GM18498 (cell line): ENCODE data around the gene BTBD2.
"Not testable (repeated sequence)": the region's sequence is repeated elsewhere in the genome, so short reads cannot be mapped to it uniquely, and the experiment has no call there.

Experiments used
- ATAC-seq: cut with Tn5 transposase; IDR thresholded peaks from one replicate; pipeline ENCODE4 v1.9.1; 2021; ENCODE audit warnings: mild to moderate bottlenecking, moderate library complexity; ENCODE audit not compliant: unreplicated experiment

BTBD2 gene

DNA sequence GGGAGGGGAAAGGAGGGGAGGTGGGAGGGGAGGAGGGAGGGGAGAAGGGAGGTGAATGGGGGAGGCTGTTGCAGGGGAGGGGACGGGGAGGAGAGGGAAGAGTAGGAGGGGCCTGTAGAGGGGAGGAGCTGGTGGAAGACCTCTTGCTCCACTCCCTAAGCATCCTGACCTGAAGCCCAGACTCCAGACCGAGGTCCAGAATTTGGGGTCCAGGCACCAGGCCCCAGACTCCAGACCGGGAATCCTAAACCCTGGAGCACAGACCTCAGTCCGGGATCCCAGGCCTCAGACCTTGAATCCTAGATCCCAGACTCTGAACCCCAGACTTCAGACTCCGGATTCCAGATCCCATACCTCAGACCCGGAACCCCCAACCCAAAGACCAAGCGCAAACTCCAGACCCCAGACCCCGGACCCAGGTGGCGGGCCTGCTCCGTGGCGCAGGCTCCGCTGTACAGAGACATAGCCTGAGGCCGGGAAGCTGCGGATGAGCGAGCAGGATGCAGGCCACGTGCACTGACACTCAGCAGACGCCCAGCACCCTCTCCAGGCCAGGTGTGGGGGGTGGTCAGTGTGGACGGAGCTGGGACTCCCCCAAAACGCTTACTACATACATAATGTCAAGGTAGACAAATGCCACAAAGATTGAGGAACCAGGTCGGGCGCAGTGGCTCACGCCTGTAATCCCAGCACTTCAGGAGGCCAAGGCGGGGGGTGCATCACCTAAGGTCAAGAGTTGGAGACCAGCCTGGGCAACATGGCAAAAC is 710 bp upstream of the BTBD2 start:
- ATAC-seq: no peak

DNA sequence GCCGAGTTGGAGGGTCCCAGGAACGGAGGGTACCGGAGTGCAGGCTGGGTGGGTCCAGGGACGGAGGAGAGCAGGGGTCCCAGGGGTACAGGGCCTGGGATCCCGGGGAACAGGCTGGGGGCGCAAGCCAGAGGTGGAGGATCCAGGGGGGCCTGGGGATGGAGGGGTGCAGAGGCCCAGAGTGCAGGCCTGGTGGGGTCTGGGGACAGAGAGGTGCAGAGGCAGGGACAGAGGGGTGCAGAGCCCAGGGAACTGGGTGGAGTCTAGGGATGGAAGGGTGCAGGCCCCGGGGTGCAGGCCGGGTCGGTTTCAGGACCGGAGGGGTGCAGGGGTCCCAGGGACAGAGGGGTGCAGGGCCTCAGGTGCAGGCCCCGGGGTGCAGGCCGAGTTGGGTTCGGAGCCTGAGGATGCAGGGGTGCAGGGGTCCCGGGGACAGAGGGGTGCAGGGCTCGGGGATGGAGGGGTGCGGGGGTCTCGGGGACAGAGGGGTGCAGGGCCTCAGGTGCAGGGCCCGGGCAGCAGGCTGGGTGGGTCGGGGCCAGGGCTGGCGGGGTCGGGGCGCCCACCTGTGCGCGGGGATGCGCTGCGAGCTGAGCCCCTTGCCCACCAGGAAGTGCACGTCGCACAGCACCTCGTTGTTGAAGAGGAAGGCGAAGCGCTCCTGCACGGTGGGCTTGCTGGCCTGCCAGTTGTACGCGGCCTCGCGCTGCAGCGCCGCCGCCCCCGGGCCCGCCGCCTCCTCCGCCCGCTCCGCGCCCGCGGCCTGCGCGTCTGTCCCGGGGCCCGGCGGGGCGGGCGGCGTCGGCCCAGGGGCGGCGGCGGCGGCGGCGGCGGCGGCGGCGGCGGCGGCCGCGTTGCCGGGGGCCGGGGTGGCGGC is 545 bp downstream of the BTBD2 start:
- no peak for ATAC-seq

DNA sequence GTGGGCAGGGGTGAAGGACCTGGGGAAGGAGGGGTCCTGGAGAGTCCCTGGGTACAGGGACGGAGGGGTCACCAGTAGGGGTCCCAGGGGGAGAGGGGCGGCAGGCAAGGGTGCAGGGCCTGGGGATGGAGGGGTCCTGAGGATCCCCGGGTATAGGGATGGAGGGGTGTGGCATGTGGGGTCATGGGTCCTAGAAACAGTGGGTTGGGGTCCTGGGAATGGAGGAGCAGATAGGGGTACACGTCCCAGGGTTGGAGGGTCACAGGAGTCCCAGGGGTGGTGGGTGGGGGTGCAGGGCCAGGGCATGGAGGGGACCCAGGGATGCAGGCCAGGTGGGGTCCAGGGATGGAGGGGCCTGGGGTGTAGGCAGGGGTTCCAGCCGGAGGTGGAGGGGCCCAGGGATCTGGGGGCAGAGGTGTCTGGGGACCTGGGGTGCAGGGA is 1.4 kb downstream of the BTBD2 start:
- no peak for ATAC-seq

DNA sequence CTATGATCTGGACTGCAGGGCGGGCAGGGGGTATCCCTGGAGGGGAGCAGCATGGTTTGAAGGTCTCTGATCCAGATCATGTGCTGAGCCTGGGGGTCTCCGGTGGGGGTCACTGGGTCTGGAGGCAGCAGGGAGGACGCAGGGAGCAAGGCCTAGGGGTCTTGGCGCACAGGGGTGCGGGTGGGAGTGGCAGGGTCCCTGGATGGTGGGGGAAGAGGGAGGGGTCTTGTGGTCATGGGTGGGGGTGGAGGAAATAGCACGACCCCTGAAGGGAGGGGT is 1.9 kb downstream of the BTBD2 start:
- ATAC-seq: no peak

DNA sequence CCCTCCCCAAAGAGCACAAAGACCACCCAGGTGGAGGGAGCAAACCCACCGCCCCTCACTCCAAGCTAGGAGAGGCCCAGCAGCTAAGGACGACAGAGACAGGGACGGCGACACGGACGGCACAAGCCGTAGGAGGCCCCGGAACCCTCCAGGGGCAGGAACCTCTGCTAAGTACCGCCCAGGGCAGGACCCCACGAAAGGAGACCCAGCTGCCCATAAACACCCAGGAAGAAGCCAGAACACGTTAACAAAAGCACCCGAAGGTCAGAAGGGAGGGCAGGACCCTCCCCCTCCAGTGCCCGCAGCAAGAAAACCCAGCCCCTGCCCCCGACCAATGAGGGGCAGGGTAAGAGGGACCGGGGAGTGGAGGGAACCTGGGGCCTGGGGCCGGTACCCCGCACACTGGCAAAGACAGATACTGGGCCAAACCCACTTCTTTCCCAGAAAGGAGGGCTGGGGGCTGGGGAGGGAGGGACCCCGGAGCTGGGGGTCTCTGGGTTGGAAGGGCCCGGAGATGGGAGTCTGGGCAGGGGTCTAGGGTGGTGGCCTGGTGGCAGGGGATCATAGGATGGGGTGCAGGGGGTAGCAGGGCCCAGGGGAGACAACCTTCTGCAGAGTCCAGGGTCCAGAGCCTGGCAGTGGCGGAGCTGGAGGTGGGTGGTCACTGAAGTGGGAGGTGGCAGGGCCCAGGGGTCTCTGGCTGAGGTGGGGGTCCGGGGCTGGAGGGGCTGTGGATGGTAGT is 2.4 kb downstream of the BTBD2 start:
- ATAC-seq: no peak

DNA sequence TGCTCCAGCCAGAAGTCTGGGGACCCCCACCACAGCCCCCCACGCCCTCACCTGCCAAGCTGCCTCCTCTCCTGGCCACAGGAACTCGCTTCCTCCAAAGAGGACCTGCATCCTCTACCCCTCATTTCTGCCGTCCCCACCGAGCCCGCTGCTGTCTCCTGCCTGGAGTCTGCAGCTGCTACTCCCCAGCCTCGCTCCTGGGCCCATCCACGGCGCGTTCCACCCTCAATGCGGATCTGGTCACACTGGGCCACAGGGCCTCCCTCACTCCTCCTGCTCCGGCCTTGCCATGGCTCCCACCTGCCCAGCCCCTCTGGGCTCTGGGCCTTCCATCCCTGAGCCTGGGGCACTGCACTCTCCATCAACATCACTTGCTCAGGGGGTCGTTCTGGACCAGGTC is 4.3 kb downstream of the BTBD2 start:
- ATAC-seq: no peak

DNA sequence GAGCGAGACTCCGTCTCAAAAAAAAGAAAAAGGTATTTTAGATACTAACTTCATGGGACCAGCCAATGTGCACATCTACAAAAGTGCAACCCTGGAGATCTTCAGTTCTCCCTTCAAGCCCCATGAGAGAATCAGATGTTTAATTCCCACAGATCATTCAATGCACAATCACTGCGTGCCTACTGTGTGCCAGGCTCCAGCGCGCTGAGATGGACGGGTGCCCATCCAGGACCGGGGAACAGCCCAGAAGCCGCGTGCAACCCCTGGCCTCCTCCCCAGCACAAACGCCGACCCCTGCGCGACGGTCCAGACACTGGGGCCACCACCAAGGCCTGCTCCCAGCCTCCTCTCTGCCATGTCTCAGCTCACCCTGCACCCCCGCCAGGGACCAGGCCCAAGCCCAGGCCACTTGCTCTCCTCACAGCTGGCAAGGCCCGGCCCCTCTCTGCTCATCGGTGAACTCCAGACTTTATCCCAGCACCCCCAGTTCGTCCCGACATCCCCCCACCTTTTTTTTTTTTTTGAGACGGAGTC is 5.3 kb downstream of the BTBD2 start:
- ATAC-seq: no peak

DNA sequence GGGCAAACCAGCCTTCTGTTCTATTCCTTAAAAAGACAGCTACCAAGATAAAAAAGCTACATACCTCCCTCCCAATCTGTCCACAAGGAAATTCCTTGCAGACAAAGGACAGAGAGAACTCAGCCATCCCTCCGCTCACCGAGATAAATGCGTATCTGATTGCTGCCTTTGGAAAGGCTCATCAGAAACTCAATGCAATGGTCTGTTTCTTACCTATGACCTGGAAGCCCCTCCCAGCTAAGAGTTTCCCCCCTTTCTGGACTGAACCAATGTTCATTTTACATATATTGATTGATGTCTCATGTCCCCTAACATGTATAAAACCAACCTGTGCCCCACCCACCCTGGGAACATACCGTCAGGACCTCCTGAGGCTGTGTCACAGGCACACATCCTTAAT is 11.6 kb downstream of the BTBD2 start:
- no peak for ATAC-seq

DNA sequence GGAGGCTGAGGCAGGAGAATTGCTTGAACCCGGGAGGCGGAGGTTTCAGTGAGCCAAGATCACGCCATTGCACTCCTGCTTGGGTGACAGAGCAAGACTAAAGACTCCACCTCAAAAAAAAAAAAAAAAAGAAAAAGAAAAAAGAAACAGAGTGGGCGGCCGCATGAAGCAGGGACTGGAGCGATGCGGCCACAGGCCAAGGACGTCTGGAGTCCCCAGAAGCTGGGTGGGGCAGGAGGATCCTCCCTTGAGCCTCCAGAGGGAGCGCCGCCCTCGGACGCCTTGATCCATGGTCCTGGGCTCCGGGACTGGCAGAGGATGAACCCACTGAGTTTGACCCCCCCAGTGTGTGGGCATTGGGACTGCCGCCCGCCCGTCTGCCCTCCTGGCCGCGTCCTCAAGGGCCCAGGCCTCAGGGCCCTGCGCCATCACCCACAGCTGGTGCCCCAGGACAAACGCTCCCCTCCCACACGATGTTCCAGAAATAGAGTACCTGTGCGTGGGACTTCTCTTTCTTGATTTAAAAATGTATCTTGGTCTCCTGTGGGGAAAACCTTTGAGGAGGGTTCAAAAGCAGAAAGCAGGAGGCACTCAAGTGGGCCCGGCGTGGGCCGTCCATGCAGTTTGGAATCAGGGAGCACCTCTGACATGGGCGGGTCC is 15.5 kb downstream of the BTBD2 start:
- no peak for ATAC-seq

DNA sequence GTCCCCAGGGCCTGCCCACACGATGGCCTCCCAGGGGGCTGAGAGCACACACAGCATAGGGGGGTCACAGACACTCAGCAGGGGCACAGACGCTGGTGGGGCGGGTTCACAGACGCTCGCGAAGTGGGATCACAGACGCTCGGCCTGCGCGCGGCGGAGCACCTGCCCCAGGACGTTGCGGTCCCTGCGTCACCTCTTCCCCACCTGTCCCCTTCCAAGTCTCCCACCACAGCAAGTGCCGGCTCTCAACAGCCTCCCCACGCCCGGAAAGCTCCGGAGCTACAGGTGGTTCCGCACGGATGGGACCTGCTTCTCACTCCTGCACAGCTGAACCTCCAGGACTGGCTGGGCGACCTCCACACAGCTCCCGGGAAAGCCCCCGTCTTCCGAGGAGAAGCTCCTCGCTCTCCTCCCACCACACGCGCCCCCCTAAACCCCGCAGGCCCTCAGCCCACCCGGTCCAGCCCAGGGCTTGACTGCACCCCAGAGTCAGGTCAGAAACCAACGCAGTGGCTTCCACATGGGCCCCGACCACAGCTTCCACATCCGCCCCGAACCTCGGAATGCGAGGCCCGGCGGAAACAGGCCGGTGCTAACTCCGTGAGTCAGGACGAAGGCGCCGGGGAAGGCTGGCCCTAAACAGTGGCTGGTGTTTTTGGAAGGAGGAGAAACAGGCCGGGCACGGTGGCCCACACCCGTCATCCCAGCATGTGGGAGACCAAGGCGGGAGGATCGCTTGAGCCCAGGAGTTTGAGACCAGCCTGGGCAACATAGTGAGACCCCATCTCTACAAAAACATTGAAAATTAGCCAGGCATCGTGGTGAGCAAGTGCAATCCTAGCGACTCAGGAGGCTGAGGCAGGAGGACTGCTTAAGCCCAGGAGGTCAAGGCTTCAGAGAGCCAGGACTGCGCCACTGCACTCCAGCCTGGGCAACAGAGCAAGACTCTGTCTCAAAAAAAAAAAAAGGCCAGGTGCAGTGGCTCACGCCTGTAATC is 16.5 kb downstream of the BTBD2 start:
- ATAC-seq: no peak

DNA sequence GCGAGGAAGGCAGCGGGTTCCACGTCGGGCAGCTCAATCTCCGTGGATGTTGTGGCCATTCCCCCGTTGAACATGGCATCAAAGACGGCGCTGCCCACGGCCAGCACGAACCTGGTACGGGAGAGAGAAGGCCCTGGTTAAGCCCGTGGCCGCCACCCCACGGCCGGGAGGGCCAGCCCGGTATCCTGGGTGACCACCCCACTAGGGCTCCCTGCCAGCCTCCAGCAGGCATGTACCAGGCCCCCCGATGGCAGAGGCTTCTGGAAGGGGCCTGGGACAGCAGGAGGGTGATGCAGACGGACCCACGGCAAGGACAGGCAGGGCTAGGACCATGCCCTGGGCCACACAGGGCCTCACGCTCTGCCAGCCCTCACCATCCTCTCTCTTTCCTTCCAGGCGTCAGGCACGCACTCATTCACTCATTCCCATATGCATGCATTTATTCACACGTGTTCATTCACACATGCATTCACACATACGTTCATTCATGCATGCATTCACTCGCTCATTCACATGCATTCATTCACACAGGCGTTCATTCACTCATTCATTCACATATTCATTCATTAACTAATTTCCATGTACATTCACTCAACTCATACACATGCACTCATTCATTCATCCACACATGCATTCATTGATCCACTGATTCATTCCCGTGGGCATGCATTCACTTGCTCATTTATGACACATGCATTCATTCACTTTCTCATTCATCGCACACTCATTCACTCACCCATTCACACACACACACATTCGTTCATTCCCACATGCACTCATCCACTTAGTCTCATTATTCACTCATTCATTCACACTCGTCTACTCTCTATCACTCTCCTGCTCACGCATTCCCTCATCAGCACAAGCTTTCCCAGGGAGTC is 17.9 kb downstream of the BTBD2 start:
- no peak for ATAC-seq

DNA sequence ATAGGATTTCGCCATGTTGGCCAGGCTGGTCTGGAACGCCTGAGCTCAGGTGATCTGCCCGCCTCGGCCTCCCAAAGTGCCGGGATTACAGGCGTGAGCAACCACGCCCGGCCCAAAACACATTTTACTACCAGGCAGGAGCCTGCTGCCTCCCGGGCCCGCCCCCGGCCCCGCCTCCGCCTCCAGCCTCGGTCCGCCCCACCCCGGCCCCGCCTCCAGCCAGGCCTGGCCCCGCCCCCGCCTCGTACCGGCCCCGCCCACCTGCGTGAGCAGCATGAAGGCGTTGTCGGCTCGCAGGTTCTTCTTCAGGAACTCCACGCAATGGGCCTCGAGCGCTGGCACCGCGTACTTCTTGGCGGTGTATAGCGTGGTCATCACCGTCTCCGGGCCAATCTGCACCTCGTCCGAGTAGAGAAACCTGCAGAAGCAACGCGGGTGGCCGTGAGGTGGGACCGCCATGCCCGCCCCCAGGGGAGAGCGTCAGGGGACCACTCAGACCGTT is 22.7 kb downstream of the BTBD2 start:
- ATAC-seq: no peak

DNA sequence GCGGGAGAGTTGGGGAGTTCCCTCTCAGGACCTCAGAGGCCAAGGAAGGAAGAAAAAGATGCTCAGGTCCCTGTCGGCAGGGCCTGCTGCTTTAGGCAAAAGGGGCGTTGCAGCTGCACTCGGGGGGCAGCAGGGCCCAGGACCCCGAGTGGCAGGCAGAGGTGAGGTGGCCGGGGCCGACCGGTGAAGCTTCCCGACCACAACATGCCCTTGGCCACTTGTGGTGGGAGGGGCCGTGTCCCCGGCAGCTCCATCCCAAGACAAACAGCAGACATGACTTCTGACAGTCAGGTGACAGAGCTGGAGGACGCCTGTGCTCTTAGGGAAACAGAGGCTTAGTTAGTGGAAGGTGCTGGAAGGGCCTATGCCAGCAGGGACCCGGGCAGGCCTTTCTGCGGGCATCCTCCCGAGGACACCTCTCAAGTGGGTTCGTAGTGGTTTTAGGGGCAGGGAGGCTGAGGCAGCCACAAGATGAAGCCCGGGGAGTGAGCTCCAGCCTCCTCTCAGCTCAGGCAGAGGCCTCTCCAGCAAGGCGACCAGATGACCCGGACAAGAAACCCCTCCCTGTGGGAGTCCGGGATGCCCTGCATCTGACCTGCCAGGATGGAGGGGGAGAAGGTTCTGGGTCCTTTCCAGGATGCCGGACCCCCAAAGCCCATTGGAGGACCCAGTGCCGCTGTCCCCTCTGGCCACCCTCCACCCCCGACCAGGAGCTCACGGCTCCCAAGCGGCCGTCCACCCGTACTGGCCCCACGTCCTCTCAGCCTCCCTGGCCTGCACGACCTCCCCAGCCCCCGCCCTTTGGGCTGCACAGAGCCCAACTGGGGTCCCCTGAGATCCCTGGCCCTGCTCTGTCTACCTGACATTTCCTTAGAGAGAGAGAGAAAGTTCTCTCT is 24.2 kb downstream of the BTBD2 start:
- ATAC-seq: no peak

DNA sequence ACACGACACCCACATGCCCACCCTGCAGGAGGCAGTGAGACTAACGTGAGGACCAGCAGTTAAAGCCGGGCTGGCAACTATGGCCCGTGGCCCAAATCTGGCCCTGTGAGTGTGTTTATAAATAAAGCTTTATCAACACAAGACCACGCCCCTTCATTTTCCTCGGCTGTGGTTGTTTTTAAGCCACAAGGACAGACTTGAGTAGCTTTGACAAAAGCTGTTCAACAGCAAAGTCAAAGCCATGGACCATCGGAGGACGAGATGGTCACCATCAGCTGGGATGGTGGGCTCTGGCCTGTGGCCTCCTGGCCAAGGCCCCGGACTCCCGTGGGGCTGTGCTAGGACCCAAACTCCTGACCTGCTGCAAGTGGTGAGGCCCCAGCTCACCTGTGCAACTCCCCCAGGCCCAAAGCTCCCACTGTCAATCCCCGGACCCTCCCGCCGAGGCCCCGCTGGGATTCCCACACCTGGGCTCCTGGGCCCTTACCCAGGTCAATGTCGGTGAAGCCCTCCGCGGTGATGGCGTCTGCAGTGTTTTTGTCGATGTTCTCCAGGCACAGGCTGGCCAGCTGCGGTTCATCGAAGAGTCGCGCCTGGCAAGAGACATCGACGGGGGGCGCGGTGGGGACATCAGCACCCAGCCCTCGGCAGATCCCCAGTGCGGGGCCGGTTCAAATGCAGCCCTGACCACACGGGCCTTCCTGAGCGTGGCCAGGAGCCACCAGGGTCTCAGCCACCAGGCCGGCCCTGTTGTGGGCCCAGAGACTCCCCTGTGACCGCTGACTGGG is 25.1 kb downstream of the BTBD2 start:
- no peak for ATAC-seq

DNA sequence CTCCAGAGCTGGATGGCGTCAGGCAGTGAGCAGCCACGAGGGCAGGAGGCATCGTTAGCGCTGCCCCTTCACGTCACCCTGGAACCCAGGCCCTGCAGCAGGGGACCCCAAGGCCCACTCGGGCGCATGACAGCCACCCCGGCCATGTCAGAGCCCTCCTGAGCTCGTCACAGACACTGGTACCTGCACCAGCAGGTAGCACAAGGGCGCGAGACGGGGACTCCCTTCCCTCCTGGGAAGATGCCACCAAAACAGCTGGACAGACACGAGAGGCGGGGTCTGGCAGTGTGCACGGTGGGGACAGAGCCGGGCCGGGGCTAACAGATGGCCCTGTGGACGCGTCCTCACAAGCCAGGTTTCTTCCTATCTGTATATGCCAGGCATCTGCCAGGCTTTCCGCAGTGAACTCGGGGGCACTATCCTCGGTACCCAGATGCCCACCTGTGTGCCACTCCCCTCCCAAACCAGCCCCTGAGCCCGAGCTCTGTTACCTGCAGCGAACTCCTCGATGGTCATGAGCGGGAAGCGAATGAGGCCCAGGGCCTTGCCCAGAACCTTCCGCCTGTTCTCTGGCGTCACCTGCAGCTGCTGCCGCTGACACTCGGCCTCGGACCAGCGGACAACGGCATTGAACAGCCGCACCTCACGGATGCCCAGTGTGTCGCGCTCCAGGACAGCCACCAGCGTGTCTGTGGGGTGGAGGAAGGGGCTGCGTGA is 25.8 kb downstream of the BTBD2 start:
- ATAC-seq: no peak

DNA sequence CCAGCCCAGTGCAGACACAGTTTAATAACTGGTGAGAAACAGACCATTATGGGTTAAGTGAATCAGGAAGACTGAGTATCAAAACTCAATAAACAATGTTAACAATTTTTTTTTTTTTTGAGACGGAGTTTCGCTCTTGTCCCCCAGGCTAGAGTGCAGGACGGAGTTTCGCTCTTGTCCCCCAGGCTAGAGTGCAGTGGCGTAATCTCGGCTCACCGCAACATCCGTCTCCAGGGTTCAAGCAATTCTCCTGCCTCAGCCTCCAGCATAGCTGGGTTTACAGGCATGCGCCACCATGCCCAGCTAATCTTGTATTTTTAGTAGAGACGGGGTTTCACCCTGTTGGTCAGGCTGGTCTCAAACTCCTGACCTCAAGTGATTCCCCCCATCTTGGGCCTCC is 27.1 kb downstream of the BTBD2 start:
- ATAC-seq: not testable (repeated sequence)
